Hippocampal formation (tissue), 2 donors: Measurements from ENCODE around the gene SYNGR4.
A peak's percentile ranks its signal among the peaks of the same experiment; 100 is the strongest.

Experiments used
- DNase-seq, 2 donors: peaks; one replicate each; lab custom pipeline; 2025; lab: John Stamatoyannopoulos, UW

The SYNGR4 gene

GRCh38 chr19:48341515-48342413 is 22.4 kb upstream of the SYNGR4 start:
- DNase-seq = no peak

GRCh38 chr19:48342414-48342738 is 21.8 kb upstream of the SYNGR4 start:
- DNase-seq = no peak

- no peak for DNase-seq
These were observed 21.2 kb upstream of the SYNGR4 start for GRCh38 chr19:48342841-48343540.

- no peak for DNase-seq
These were observed 19.3 kb upstream of the SYNGR4 start for GRCh38 chr19:48344892-48345291.

- no peak for DNase-seq
These were observed 18.0 kb upstream of the SYNGR4 start for GRCh38 chr19:48346191-48346590.

- no peak for DNase-seq
These were observed 16.1 kb upstream of the SYNGR4 start for GRCh38 chr19:48348045-48348444.

- DNase-seq = no peak
These were observed 15.4 kb upstream of the SYNGR4 start for GRCh38 chr19:48348737-48349136.

- no peak for DNase-seq
These were observed 13.3 kb upstream of the SYNGR4 start for GRCh38 chr19:48350856-48351255.

GRCh38 chr19:48351341-48351752 is 12.8 kb upstream of the SYNGR4 start:
- peak in 1 of 2 donors; percentile 29 for DNase-seq

- no peak for DNase-seq
These were observed 10.5 kb upstream of the SYNGR4 start for GRCh38 chr19:48353677-48354076.

- no peak for DNase-seq
These were observed 9.7 kb upstream of the SYNGR4 start for GRCh38 chr19:48354332-48354992.

GRCh38 chr19:48355365-48355954 is 8.7 kb upstream of the SYNGR4 start:
- DNase-seq = no peak

GRCh38 chr19:48359123-48359522 is 5.0 kb upstream of the SYNGR4 start:
- DNase-seq = no peak

GRCh38 chr19:48361912-48362311 is 2.3 kb upstream of the SYNGR4 start:
- DNase-seq = no peak

- peak; percentile 95 for DNase-seq
These were observed 1.3 kb upstream of the SYNGR4 start for GRCh38 chr19:48362716-48363499.

GRCh38 chr19:48363500-48363809 is 712 bp upstream of the SYNGR4 start:
- DNase-seq = peak in 1 of 2 donors; percentile 55

- no peak for DNase-seq
These were observed 606 bp downstream of the SYNGR4 start for GRCh38 chr19:48364598-48365348.

- DNase-seq = no peak
These were observed 1.4 kb downstream of the SYNGR4 start for GRCh38 chr19:48365602-48366001.

- DNase-seq = no peak
These were observed 3.7 kb downstream of the SYNGR4 start for GRCh38 chr19:48367855-48368254.

- DNase-seq = no peak
These were observed 4.8 kb downstream of the SYNGR4 start for GRCh38 chr19:48368936-48369335.

- DNase-seq = no peak
These were observed 6.8 kb downstream of the SYNGR4 start for GRCh38 chr19:48370955-48371354.
